Measurements from ENCODE around the gene ARID1B.

ARID1B gene

DNA sequence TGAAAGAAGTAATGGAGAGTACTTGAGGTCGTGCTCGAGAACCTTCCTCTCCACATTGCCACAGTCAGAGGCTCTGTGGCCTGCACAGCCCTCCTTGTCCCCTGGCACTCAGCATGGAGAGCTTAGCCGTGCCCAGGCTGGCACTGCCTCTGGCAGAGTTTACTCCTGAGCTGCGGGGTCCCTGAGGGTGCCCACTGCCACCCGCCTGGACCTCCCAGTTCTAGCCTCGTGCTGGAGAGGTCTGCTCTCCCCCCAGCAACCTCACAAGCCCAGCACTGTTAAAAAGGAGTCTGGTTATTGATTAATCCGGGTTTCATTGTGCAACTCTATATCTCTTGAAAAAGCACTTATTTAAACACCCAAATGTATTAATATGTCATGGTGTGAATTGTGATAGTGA, 319.3 kb downstream of the ARID1B start:
- TF ChIP-seq, protein P1, sequence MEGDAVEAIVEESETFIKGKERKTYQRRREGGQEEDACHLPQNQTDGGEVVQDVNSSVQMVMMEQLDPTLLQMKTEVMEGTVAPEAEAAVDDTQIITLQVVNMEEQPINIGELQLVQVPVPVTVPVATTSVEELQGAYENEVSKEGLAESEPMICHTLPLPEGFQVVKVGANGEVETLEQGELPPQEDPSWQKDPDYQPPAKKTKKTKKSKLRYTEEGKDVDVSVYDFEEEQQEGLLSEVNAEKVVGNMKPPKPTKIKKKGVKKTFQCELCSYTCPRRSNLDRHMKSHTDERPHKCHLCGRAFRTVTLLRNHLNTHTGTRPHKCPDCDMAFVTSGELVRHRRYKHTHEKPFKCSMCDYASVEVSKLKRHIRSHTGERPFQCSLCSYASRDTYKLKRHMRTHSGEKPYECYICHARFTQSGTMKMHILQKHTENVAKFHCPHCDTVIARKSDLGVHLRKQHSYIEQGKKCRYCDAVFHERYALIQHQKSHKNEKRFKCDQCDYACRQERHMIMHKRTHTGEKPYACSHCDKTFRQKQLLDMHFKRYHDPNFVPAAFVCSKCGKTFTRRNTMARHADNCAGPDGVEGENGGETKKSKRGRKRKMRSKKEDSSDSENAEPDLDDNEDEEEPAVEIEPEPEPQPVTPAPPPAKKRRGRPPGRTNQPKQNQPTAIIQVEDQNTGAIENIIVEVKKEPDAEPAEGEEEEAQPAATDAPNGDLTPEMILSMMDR (IDR thresholded peaks at IDR 0.05; ENCODE audit: control insufficient read depth, insufficient read depth, low read depth, low read length, missing control alignments), result no peak
- no peak for DNase-seq (ENCODE audit: low read depth)
- no peak overlapping the region for H3K4me3 ChIP-seq (ENCODE audit: control insufficient read depth, low read depth, low read length)

DNA sequence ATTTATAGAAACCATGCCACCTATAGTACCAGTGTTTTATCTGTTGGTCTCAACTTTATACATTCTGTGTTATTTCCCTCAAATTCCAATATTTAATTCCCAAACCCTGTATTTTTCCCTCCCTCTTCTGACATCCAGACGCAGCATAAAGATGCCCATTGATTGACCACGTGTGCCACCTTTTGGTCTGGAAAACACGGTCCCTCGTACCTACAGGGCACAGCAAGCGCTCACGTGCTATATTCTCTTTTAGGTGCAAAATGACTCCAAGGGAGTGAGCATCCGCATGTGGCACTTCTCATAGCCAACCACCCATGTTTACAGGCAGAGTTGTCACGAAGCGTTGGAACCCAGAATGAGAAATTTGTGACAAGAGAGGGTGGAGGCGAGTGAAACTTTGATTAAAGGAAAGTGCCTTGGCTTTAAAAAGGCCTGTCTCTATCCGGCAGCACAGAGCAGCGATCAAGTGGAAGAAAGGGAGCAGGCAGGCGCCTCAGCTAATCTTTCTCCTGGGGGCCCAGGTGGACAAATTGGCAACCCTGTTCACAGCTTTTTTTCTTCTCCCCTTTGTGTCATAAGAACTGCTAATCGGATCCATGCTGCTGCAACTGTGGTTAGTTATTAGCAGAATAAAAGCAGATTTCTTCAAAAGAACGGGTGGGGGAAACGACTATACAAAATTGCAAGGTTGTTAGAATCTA, 320.2 kb downstream of the ARID1B start:
- TF ChIP-seq, protein P1 (IDR thresholded peaks at IDR 0.05; ENCODE audit: control insufficient read depth, insufficient read depth, low read depth, low read length, missing control alignments), result no peak
- no peak overlapping the region for H3K4me3 ChIP-seq (ENCODE audit: control insufficient read depth, low read depth, low read length)
- DNase-seq (ENCODE audit: low read depth), result no peak

DNA sequence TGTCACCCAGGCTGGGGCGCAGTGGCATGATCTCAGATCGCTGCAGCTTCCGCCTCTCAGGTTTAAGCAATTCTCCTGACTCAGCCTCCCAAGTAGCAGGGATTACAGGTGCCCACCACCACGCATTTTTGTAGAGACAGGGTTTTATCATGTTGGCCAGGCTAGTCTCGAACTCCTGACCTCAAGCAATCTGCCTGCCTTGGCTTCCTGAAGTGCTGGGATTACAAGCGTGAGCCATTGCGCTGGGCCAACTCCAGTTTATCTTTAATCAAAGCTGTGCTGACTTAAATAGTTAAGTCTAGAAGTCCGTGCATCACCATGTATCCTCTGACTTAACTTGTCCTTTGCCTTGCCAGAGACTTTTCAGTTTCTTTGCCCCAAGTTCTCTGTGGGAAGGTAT, 321.8 kb downstream of the ARID1B start:
- TF ChIP-seq, protein P1 (IDR thresholded peaks at IDR 0.05; ENCODE audit: control insufficient read depth, insufficient read depth, low read depth, low read length, missing control alignments), result no peak
- no peak overlapping the region for H3K4me3 ChIP-seq (ENCODE audit: control insufficient read depth, low read depth, low read length)

DNA sequence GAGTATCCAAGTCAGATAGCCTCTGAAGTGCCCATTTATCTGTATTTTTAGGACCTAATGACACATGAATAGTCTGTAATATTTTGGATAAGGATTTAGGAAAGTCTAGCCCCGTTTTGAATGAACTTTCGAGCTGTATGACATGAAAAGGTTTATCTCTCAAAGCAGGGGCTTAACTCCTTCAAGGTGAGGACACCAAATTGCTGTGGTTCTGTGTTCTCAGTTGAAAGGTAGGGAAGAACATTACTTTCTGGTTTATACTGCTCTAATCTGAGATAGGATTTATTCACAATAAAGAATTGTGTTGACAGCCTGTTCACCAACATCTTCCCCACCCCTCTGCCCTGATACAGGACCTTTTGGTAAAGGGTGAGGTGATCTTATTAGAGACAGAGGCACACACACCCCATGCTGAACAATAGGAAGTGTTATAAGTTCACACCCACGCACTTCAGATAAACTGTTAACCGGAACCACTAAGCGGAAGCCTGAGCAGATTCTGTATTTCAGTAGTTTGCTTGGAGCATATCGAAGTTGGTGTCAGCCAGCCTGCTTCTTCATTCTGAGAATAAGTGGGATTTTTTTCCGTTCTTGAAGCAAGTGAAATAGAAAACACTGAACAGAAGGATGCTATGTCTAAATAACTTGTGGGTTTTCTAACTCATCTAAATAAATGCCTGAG, 322.9 kb downstream of the ARID1B start:
- no peak for DNase-seq (ENCODE audit: low read depth)
- H3K4me3 ChIP-seq (ENCODE audit: control insufficient read depth, low read depth, low read length), result no peak overlapping the region
- TF ChIP-seq, protein P1 (IDR thresholded peaks at IDR 0.05; ENCODE audit: control insufficient read depth, insufficient read depth, low read depth, low read length, missing control alignments), result no peak

More for the DNA sequence above, 321.8 kb downstream of the ARID1B start:
- DNase-seq (ENCODE audit: low read depth), result no peak

GRCh38 chr6:157101166-157101565, 324.0 kb downstream of the ARID1B start:
- no peak overlapping the region for H3K4me3 ChIP-seq (ENCODE audit: control insufficient read depth, low read depth, low read length)
- TF ChIP-seq, protein P1 (IDR thresholded peaks at IDR 0.05; ENCODE audit: control insufficient read depth, insufficient read depth, low read depth, low read length, missing control alignments), result no peak
- DNase-seq (ENCODE audit: low read depth), result no peak

DNA sequence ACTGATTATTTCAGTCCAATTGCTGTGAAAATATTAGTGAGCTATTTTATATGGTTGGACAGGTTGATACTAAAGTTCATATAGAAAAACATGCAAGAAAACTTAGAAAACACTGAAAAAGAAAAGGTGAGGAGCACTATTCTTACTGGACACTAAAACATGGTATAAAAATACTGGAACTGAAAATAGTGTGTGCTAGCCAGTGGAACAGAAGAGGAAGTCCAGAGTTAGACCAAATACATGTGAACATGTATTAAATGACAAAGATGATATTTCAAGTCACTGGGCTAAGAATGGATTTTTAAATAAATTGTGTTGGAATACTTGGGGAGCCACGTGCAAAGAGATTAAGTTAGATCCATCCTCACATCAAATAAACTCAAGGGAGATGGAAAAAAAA, 327.6 kb downstream of the ARID1B start:
- DNase-seq (ENCODE audit: low read depth), result no peak
- no peak overlapping the region for H3K4me3 ChIP-seq (ENCODE audit: control insufficient read depth, low read depth, low read length)
- TF ChIP-seq, protein P1 (IDR thresholded peaks at IDR 0.05; ENCODE audit: control insufficient read depth, insufficient read depth, low read depth, low read length, missing control alignments), result no peak
